Stimulated activated CD4-positive, alpha-beta T cell treated with anti-CD3 and anti-CD28 coated beads, Interleukin-1b, Interleukin-23, amount 100 ng/mL, for 24 hours (primary cell): ENCODE measurements around the gene KCNJ1.
A peak's percentile ranks its signal among the peaks of the same experiment; 100 is the strongest.

ENCODE experiments used
- DNase-seq, 4 experiments: peaks; one replicate each; pipeline ENCODE4 v3.0.0-alpha.2; 2020; ENCODE audit warnings: low read depth in 4 of 4, low spot score in 1 of 4

Gene KCNJ1

GRCh38 chr11:128853559-128853958 lies 13.5 kb downstream of the KCNJ1 start:
- DNase-seq: no peak

- DNase-seq: no peak
Measured at GRCh38 chr11:128852327-128853023, 14.6 kb downstream of the KCNJ1 start.

- peak; percentile 28 to 53 (median 38) for DNase-seq
Measured at GRCh38 chr11:128848815-128849455, 18.2 kb downstream of the KCNJ1 start.

GRCh38 chr11:128846985-128847384 lies 20.1 kb downstream of the KCNJ1 start:
- DNase-seq: no peak

- no peak for DNase-seq
Measured at GRCh38 chr11:128845334-128845780, 21.7 kb downstream of the KCNJ1 start.

DNA sequence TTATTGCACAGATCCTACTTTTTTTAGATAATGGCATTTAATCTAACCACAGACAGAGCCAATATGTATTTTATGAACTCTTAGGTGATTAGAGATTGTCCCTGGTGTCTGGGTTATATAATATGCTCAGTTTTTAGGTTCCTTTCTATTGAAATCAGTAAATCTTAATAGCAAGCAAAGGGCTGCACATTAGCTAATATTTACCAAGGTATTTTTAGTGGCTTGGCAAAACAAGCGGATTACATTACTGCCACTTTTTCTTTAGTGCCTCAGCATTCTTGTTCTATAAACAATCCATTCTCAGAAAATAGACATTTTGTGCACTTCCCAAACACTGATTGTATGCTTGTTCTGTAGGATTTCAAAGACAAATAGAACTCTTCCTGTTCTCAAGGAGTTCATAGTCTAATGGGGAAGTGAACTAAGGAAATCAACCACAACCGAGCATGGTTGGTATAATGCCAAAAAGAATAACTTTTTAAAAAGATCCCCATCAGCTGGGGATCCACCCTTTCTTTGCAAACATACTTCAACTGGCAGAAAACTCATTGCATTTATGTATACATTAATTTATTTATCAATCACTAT lies 23.8 kb downstream of the KCNJ1 start:
- no peak for DNase-seq

GRCh38 chr11:128841461-128842072 lies 25.5 kb downstream of the KCNJ1 start:
- DNase-seq: no peak

- no peak for DNase-seq
Measured at GRCh38 chr11:128840783-128841182, 26.3 kb downstream of the KCNJ1 start.

DNA sequence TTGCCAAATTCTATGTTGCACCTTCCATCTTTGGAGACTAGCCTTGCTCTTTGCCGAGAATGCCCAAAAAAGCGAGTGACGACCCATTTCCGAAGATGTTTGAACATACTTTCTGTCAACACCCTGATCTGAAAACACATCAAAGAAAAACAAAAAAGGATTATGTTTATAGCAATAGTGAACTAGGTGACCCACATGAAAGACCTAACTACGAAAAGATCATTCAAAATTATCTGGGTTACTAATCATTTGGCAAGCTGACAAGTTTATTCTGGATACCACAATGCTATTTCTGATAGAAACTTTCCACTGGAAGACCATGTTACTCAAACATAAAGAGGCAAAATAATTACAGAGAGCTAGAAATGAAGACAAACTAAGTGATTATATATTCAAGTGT lies 27.0 kb downstream of the KCNJ1 start:
- DNase-seq: no peak

DNA sequence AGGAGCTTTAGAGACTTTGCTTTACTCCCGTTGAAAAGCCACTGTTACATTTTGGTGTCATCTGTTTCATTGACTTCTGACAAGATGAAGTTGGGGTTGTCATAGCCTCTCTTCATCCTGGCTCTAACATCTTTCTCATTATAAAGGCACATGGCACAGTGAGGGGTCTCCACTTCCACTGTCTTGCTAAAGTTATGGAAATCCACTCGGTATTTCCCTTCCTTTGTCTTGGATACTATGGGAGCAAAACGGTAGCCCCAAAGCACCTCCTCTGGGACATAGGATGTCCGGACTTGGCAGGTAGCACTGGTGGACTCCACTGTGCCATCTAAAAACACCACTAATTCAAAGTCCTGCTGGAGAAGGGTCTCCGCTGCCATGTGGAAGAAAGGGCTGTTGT lies 28.0 kb downstream of the KCNJ1 start:
- DNase-seq: no peak

GRCh38 chr11:128837627-128838026 lies 29.5 kb downstream of the KCNJ1 start:
- no peak for DNase-seq

DNA sequence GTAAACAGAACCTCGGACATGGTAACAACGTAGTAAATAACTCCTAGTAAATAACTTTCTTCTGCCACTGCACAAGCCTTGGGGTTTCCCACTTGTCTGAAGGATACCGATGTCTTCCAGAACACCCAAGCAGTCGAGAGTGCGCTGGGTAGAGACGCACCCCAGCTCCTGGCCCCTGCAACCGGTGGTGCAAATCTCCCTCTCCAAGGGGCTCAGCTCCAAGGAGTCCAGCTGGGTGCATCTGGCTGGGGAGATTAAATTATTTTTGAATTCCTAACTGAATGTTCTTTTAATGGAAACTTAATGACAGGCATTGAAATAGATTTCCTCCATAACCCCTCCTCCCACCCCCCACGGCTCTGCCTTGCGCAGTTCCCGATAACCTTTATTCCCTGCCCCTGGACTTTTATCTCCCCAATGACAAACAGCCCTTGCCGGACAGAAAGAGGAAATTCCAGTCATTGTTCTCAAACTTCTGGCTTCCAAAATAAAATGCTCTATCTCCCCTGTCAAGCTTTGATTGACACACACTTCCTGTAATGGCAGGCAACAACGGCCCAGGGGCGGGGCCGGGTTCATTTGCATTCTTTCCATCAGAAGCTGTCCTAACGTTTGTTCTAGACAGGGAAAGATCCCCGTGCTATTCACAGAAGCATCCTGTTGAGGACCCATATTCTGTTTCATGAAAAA lies 31.2 kb downstream of the KCNJ1 start:
- no peak for DNase-seq

DNA sequence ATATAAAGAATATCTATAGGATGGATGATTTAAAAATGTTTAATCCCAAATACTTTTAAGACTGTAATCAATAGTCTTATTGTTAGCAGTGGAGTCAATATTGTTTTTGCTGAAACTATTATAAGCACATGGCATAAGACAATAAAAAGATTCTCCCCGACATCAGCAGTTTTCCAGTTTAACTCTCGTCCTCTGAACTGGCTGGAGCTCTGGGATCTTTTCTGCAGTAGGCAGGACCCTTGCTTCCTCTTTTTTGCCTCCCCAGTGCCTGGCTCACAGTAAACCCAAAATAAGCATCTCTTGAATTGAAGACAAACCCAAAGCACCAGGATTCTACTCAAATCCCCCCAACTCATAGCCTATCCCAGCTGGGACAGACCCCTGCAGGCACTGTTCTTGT lies 32.9 kb downstream of the KCNJ1 start:
- no peak for DNase-seq

GRCh38 chr11:128832121-128832497 lies 35.0 kb downstream of the KCNJ1 start:
- DNase-seq: no peak

GRCh38 chr11:128831174-128832120 lies 35.6 kb downstream of the KCNJ1 start:
- peak; percentile 79 to 91 (median 83) for DNase-seq

GRCh38 chr11:128830290-128831173 lies 36.6 kb downstream of the KCNJ1 start:
- no peak for DNase-seq

DNA sequence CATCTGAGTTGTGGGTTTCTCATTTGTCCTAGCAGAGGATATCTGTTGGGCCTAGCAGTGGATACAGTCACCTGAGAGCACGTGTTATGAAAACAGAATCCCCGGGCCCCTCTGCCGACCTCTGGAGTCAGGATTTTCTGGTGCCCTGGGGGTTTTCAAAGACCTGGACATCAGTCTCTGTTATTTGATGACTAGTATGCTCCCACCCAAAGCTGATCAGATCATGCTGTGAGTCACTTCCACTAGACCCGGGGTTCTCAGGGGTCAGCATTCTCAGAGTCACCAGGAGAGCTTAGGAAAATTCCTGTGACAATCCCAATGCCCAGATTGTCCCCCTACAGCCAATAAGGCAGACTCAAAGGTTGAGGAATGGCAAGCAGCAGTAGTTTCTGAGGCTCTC lies 38.7 kb downstream of the KCNJ1 start:
- no peak for DNase-seq

DNA sequence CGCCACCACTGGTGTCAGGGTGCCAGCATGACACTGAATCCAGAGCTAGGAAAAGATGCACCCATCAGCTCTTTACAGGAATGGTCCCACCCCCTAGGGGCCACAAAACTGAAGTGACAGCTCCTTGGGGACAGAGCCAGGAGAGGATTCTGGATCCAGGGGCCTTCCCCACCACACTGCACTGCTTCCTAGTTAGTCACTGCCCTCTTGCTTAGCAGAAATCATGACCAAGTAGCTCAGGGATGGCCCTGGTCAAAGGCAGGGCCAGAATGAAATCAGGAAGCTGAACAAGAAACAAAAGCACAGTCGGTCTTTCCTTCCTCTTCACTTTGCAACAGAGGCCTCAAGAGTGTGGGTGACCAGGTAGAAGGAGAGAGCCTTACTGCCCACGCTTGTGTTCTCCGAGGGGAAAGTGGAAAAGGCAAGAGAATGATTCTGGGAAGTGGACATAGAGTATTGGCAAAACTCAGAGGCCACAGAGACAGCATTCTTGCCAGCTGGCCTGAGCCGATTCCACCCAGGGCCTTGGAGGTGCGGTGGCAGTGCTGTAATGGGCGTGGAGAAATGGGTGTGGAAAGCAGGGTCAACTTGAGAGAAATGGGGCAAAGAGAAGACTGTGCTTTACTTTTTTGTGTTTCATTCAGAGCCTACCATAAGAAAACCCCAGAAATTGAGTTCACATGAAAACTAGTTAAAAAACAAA lies 39.8 kb downstream of the KCNJ1 start:
- no peak for DNase-seq
